HK-2 (cell line): ENCODE data around the gene SIX3.

Experiments
- DNase-seq: peaks from one replicate; pipeline ENCODE4 v3.0.0-alpha.2; 2018; ENCODE audit not compliant: unreplicated experiment

The SIX3 gene

GRCh38 chr2:44957656-44958327 lies 16.3 kb downstream of the SIX3 start:
- no peak for DNase-seq

- no peak for DNase-seq
Observed at GRCh38 chr2:44959855-44960254, 18.4 kb downstream of the SIX3 start.

DNA sequence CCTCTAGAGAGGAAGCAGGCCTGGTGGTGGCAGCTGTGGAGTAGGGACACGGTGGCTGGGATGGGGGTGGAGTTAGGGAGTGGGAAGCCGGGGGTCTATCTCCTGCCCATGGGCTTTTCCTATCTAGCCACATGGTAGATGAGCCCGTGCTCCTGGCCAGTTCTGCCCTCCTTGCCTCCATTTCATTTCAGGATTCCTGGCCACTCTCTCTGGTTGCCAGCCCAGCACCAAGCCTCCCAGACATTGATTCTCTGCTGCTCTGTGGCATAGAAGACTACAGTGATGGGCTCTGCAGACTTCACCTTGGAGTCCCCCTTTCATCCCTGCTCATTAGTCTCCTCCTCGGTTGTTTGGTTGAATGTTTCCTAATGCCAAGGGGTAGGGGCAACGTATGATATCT lies 19.4 kb downstream of the SIX3 start:
- no peak for DNase-seq

DNA sequence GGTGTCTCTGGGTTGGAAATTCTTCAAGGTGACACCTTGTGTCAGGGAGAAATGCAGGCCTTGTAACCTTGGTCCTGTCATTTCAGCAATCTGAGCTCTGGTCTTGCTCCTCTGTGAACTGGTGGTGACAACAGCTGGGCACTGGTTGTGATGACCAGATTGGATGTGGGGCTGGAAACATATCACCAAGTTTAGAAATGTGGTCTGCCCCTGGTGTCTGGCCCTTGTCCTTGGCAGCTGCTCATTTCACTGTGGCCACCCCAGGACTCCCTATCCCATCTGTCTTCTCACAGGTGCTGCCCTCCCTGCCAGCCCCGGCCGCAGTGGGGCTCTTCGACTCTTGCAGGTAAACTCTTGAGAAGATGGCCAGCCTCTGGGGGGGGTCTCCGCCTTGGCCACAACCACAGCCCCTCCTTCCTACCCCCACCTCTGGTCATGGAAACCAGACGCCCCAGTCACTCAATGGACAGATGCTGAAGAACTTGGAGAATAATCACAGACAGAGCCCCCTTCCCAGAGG lies 20.7 kb downstream of the SIX3 start:
- no peak for DNase-seq

DNA sequence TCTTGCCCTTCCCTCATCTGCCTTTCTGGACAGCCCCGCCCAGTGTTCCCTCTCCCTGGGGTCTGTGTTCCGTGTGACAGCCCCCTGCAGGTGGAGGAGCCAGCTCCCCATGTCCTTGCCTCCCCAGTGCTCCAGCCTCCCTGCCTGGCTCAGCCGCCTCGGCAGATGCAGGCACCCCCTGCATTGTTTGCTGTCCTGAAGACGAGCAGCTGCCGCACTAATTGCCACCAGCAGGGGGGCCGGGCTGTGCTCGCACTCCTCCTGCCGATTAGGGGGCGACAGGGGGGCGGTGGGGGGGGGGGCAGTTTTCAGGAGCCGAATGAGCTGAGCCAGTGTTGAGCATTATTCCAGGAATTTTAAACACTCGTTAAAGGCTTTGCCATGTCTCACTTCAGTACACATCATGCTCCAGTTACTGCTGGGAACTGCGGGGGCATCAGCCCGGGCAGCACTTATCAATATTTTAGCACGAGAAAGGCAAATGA lies 23.3 kb downstream of the SIX3 start:
- DNase-seq, result no peak

GRCh38 chr2:44965684-44966083 lies 24.2 kb downstream of the SIX3 start:
- no peak for DNase-seq

DNA sequence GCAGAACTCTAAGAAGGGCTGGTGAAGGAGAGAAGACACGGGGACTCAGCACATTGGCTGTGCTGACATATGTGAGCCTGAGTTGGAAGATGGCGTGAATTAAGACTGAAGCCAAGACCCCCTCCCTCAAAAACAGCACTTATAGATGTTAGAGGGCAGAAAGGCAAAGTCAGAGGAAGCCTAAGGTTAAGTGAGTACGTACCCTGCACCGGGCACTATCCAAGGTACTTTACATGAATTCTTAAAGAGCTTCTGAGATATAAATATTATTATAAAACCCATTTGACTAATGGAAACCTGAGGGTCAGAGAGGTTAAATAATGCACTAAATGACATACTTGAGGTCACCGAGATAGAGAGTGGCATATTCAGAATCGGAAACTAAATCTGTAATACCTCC lies 25.6 kb downstream of the SIX3 start:
- DNase-seq, result no peak

DNA sequence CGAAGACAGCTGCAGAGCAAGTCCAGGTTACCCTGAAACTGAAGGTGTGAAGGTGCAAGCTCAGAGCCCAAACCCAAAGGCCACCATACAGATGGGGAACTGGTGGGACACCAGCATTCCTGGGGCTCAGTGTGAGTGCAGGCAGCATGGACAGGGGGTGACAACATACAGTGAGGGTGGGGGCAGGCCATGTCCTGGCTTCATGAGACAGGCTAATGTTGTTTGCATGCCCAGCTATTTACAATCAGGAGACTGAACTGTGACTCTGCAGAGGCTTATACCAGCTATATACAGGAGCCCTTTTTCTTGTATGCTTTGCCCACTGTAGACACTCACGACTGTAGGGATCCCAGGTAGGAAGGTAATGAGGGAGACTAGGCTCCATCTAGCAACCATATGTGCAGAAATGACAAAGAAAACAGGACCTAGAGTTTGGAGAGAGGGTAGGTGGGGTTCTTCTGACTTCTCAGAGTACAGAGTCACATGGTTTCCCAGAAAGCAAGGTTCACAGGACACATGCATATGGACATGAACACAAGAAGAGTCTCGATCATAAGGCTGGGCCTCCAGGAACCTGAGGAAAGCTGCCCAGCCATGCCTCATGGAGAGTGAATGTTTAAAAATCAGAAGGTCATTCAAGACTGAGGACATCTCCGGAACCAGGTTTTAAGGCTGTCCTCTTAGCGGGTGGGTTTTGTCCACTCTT lies 26.4 kb downstream of the SIX3 start:
- no peak for DNase-seq

DNA sequence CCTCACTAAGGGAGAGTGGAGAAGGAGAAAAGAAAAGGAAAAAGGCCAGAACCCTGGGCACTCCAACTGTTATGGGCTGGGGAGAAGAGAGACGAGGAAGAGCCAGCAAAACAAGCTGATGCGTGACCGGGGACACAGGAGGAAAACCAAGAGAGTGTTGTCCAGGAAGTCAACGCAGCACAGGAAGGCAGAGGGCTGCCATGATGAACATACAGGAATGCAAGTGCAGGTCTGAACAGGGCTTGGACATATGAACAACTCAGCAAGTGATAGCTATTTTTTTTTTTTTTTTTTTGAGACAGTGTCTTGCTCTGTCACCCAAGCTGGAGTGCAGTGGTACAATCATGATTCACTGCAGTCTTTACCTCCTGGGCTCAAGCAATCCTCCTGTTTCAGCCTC lies 28.4 kb downstream of the SIX3 start:
- no peak for DNase-seq

DNA sequence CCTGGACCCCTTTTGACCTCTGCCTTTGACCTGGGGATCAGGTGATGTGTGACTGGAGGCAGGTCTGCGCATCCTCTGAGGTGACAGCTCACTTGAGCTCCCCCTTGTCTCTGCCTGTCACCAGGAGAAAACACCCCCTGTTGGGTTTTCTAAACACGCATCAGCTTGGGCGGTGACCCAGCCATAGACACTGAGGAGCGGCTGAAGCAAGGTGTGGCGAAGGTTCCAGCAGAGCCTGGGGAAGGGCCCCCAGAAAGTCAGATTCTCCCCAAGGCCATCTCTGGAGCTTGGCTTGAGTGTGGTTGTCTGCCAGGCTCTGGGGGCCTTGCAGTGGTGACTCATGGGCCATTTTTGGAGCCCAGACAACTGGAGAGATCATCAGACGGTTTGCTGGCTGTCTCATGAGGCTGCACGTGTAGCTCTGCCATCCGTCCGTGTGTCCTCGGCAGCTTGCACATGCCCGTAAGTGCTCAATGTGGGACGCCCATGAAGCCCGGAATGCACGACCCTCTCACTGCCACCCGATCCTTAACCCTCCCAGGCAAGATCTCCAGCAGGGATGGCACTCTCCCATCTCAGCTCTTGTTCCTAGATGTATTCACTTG lies 29.4 kb downstream of the SIX3 start:
- no peak for DNase-seq

DNA sequence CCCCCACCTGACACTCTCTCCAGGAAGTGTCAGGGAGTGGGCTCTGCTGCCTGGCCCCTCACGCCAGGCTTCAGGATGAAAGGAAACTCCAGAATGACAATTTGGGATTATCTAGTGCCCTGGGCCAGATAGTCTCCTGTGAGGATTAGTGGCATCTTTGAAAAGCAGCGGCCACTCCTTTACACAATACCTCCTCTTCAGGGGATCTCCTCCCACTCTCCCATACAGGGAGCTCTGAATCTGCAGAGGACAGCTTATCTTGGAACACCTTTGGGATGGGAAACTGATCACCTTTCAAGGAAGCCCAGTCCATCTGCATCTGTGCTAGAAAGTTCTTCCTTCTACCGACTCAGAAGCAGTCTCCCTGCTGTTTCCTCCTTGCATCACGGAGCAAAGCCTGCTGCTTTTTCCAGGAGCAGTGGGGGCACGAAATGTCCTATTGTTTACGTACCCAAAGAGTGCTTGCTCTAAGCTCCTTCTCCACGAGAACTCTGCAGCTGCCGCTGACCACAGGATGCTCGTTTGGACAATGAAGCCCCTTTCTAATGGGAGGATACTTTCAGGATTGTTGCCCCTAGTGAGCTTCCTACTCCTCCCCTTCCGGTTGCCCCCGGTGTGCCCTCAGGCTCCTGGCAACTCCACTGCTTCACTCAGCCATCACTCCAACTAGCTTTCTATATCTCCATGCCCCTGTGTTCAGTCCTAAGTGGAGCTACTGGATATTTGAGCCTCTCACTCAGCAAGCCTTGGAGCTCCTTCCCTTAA lies 31.5 kb downstream of the SIX3 start:
- DNase-seq, result no peak

DNA sequence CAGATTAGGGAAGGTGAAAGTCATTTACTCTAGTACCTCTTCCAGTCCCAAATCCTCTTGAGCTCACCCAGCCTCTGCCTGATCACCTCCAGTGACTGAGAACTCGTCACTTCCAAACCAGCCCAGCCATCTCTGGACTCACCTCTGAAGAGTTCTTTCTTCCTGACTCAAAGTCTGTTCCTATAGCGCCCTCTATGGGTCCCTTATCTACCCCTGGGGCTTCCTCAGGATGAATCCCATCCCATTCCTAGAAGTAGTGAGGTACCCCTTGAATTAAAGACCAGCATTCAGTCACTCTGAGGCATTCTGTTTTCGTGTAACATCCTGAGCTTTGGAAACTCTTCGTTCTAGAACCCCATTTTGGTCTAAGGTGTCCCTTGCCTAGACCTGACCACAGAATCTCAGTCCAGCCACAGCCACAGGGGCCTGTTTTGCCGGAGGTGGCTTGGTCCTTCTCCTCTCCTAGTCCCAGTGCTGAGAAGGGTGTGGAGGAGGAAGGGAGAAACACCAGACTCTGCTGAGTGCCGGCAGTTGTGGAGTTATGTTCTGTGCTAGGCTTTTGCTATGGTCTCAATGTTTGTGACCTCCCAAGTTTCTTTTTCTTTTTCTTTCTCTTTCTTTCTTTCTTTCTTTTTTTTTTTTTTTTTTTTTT lies 32.7 kb downstream of the SIX3 start:
- DNase-seq, result no peak

DNA sequence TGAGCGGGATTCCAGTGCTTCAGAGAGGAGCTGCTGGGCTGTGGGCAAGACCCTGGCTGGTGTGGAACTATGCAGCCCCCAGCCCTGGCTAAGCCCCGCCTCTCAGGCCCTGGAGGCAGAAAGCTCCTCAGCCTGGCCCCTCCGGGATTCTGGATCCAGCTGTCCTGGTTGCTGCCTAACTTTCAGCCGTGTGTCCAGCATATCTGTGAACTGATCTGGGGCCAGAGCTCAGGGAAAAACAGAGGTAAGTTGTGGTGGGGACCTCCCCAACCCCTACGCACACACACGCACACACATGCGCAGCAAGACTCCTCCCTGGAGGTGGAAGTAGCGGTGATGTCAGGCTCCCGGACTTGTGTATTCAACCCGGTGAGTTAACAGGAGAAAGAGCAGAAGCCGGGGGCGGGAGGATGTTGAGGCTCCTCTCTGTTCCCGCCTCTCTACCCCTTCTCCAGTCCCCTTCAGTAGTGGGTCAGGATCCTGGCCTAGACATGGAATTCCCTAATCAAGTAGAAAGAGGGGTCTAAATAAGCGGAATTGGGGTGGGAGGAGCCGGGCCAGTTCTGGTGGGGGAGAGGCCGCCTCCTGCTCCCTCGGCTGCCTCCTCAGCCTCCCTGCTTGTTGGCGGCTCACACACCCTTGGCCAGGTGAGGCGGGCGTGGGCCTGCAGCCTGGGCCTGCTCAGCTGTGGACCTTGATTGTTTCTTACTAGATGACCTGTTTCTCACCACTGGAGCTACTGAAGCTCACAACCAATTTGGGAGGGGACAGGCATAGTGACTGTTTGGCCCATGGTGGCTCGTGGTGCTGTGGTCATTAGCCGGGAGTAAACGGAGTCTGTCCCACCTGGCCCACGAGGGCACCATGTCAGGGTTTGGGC lies 34.3 kb downstream of the SIX3 start:
- DNase-seq, result no peak

GRCh38 chr2:44979581-44979980 lies 38.1 kb downstream of the SIX3 start:
- no peak for DNase-seq

GRCh38 chr2:44980751-44981713 lies 39.5 kb downstream of the SIX3 start:
- no peak for DNase-seq

GRCh38 chr2:44981714-44982108 lies 40.2 kb downstream of the SIX3 start:
- peak; percentile 73 for DNase-seq

- no peak for DNase-seq
Observed at GRCh38 chr2:44983836-44984604, 42.5 kb downstream of the SIX3 start.

DNA sequence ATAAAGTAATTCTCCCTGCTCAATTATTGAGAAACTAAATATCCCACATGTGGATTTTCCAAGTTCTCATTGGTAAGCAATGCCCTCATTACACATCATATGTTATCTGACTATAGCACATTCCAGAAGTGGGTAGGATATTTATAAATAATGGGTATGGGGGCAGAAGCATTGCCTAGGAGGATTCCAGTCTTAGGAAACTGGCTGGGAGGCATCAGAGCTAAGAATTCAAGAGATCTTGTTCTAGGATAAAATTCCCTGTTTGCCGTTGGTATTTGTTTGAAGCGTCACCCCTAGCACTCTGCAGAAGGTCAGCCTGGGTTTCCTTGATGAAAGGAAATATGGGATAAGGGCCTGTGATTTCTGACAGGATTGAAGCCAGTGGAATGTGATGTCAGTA lies 47.7 kb downstream of the SIX3 start:
- no peak for DNase-seq

- DNase-seq, result no peak
Observed at GRCh38 chr2:44994377-44994776, 52.9 kb downstream of the SIX3 start.
